ENCODE data around the gene PRKCZ. TPM values are rescaled to one million over a fixed set of nuclear protein-coding genes. Genes with fewer than 3 reads are reported as not detected.

The PRKCZ gene
- total RNA-seq, 1 experiment from 2014 or later, result 36.0 TPM

DNA sequence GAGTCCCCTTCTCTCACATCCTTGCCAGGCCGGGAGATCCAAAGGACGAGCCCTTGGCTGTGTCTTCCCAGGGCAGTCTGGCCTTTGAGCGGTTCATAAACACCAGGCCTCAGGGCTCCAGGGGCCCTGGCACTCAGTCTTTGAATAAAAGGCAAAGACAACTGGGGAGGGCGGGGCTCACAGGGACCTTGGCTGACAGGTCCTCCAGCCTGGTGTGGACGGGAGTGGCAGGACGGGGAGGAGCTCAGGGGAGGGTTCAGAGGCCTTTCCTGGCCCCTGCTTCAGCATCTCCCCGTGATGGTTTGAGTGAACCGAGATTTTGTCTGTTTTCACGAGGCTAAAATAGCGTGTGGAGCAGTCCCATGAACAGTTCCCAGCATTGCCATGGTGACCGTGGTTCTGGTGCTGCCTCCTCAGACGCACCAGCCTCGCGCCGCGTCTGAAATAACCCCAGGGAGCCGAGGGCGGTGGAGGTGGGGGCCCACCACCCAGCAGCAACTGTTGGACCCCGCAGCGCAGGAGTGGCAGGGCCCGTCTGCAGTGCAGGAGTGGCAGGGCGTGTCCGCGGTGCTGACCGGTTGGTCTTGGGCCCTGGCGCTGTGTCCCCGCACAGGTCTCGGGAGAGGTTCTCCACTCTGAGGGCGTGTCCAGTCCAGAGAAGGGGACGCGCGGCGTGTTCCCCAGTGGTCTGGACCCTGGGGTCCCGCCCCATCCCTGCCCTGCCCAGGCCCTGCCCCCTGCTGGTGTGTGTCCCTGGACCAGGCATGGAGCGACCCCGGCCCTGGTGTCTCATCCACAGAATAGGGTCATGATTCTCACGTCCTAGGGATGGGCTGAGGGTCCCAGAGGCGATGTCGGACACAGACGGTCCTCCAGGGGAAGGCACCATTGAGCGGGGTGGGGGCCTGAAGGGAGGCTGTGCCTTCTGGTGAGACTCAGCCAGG is 7.1 kb upstream of the PRKCZ start:
- no peak overlapping the region for H3K4me2 ChIP-seq
- H3K27me3 ChIP-seq (ENCODE audit: insufficient read depth, low read depth), result peaks cover 38% of the 10 kb centered on the region
- H3K27ac ChIP-seq, result no peak overlapping the region
- peak in 1 of 2 experiments; percentile 41 for DNase-seq
- ChIA-PET CTCF (interaction anchor here (0.6 kb wide), 2 partner anchors 84 to 141 kb away, joined by 4 to 8 read pairs; no protein-coding TSS in a partner anchor), POLR2A (ENCODE audit: unreplicated experiment) (no interaction called here)
- no peak overlapping the region for H3K4me3 ChIP-seq
- no peaks in the 10 kb centered on the region for H3K36me3 ChIP-seq (ENCODE audit: low read depth)
- H4K20me1 ChIP-seq (ENCODE audit: insufficient read depth), result no peaks in the 10 kb centered on the region
- TF ChIP-seq, protein P1, sequence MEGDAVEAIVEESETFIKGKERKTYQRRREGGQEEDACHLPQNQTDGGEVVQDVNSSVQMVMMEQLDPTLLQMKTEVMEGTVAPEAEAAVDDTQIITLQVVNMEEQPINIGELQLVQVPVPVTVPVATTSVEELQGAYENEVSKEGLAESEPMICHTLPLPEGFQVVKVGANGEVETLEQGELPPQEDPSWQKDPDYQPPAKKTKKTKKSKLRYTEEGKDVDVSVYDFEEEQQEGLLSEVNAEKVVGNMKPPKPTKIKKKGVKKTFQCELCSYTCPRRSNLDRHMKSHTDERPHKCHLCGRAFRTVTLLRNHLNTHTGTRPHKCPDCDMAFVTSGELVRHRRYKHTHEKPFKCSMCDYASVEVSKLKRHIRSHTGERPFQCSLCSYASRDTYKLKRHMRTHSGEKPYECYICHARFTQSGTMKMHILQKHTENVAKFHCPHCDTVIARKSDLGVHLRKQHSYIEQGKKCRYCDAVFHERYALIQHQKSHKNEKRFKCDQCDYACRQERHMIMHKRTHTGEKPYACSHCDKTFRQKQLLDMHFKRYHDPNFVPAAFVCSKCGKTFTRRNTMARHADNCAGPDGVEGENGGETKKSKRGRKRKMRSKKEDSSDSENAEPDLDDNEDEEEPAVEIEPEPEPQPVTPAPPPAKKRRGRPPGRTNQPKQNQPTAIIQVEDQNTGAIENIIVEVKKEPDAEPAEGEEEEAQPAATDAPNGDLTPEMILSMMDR (conservative IDR thresholded peaks at IDR 0.05), result no peak
- no peak for TF ChIP-seq EZH2 (IDR thresholded peaks at IDR 0.05; ENCODE audit: low read depth)
- BruUV-seq (replicated peaks), result no TSS peak
- H3K4me1 ChIP-seq (replicated peaks; ENCODE audit: insufficient read depth), result no peaks in the 10 kb centered on the region
- H3K79me2 ChIP-seq (ENCODE audit: low read depth), result no peaks in the 10 kb centered on the region
- intact Hi-C loops (cut with micrococcal nuclease; ENCODE audit: unreplicated experiment), result no loop called here
- no peak overlapping the region for H2AFZ ChIP-seq
- peaks cover 12% of the 10 kb centered on the region; the same call in 1 of the 2 replicates for H3F3A ChIP-seq (ENCODE audit: insufficient read depth, low read depth)
- no peaks in the 10 kb centered on the region for H3K9me3 ChIP-seq (ENCODE audit: insufficient read depth, low read depth)
- H3K9me2 ChIP-seq (ENCODE audit: insufficient read depth), result no peaks in the 10 kb centered on the region

DNA sequence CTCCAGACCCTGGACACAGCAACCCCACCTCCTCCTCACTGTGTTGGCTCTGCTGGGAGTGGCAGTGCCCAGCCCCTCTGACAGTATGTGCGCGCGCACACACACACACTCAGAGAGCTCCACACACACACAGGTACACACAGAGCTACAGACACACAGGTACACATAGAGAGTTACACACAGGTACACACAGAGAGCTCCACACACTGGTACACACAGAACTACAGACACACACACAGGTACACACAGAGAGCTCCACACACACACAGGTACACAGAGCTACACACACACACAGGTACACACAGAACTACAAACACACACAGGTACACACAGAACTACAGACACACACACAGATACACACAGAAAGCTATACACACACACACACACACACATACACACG is 6.3 kb upstream of the PRKCZ start:
- no peaks in the 10 kb centered on the region for H3K36me3 ChIP-seq (ENCODE audit: low read depth)
- intact Hi-C loops (cut with micrococcal nuclease; ENCODE audit: unreplicated experiment), result no loop called here
- no peaks in the 10 kb centered on the region for H3K79me2 ChIP-seq (ENCODE audit: low read depth)
- no peaks in the 10 kb centered on the region for H3K9me2 ChIP-seq (ENCODE audit: insufficient read depth)
- no peak overlapping the region for H2AFZ ChIP-seq
- no peaks in the 10 kb centered on the region for H3K4me1 ChIP-seq (replicated peaks; ENCODE audit: insufficient read depth)
- H3K4me3 ChIP-seq, result no peak overlapping the region
- TF ChIP-seq EZH2 (IDR thresholded peaks at IDR 0.05; ENCODE audit: low read depth), result no peak
- TF ChIP-seq, protein P1 (conservative IDR thresholded peaks at IDR 0.05), result no peak
- H3F3A ChIP-seq (ENCODE audit: insufficient read depth, low read depth), result peaks cover 12% of the 10 kb centered on the region; the same call in 1 of the 2 replicates
- no peak for DNase-seq
- CTCF ChIA-PET, result interaction anchor here (0.6 kb wide), 1 partner anchor 85 kb away, joined by 4 read pairs; no protein-coding TSS in a partner anchor
- H4K20me1 ChIP-seq (ENCODE audit: insufficient read depth), result no peaks in the 10 kb centered on the region
- BruUV-seq (replicated peaks), result no TSS peak
- POLR2A ChIA-PET (ENCODE audit: unreplicated experiment), result no interaction called here
- peaks cover 30% of the 10 kb centered on the region for H3K27me3 ChIP-seq (ENCODE audit: insufficient read depth, low read depth)
- no peaks in the 10 kb centered on the region for H3K9me3 ChIP-seq (ENCODE audit: insufficient read depth, low read depth)
- H3K4me2 ChIP-seq, result no peak overlapping the region
- H3K27ac ChIP-seq, result no peak overlapping the region

DNA sequence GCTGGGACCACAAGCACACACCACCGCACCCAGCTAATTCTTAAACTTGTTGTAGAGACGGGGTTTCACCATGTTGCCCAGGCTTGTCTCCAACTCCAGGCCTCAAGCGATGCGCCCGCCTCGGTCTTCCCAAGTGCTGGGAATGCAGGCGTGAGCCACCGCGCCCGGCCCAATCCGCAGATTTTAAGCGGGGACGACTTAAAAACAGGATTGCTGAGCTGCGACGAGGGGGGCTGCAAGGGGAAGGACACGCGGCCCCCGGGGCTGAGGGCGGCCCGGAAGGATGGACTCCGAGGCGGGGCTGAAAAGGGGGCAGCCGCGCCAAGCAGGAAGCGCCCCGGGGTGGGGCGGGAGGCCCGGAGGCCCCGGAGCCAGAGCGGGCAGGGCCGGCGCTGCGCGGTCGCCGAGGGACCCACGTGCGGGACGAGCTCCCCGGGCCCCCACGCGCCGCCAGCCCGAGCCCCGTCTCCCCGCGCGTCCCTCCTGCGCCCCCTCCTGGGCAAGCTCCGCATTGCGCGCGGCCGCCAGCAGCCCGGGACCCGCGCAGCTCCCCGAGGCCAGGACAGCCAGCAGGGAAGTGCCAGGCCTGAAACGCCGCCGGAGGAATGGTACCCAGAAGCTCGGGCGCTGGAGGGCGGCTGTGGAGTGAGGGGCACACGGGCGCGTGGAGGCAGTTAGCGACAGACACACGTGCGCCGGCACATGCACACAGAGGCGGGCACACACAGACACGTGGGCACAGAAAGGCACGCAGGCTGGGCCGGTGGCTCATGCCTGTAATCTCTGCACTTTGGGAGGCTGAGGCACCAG is 5.5 kb upstream of the PRKCZ start:
- no TSS peak for BruUV-seq (replicated peaks)
- no peaks in the 10 kb centered on the region for H4K20me1 ChIP-seq (ENCODE audit: insufficient read depth)
- H3K9me2 ChIP-seq (ENCODE audit: insufficient read depth), result no peaks in the 10 kb centered on the region
- H3K27ac ChIP-seq, result no peak overlapping the region
- H3K9me3 ChIP-seq (ENCODE audit: insufficient read depth, low read depth), result no peaks in the 10 kb centered on the region
- intact Hi-C loops (cut with micrococcal nuclease; ENCODE audit: unreplicated experiment), result loop anchor here (1.0 kb wide), 1 partner anchor 84 kb away; no protein-coding TSS in a partner anchor
- TF ChIP-seq, protein P1 (conservative IDR thresholded peaks at IDR 0.05), result peak; percentile 66
- TF ChIP-seq EZH2 (IDR thresholded peaks at IDR 0.05; ENCODE audit: low read depth), result no peak
- no peaks in the 10 kb centered on the region for H3K4me1 ChIP-seq (replicated peaks; ENCODE audit: insufficient read depth)
- POLR2A ChIA-PET (ENCODE audit: unreplicated experiment), result no interaction called here
- H3K79me2 ChIP-seq (ENCODE audit: low read depth), result no peaks in the 10 kb centered on the region
- DNase-seq, result peak in 1 of 2 experiments; percentile 72
- no peaks in the 10 kb centered on the region for H3K36me3 ChIP-seq (ENCODE audit: low read depth)
- peaks cover 22% of the 10 kb centered on the region for H3K27me3 ChIP-seq (ENCODE audit: insufficient read depth, low read depth)
- no peak overlapping the region for H2AFZ ChIP-seq
- H3K4me2 ChIP-seq, result no peak overlapping the region
- H3F3A ChIP-seq (ENCODE audit: insufficient read depth, low read depth), result peaks cover 12% of the 10 kb centered on the region; the same call in 1 of the 2 replicates
- H3K4me3 ChIP-seq, result no peak overlapping the region
- CTCF ChIA-PET, result interaction anchor here (0.6 to 1.0 kb wide), 3 partner anchors 100 to 148 kb away, joined by 4 to 7 read pairs (median 4); no protein-coding TSS in a partner anchor

Measured in PC-9 (cell line).